RCC 7860 (cell line): ENCODE measurements around the gene TNFRSF12A.
"Not testable (repeated sequence)": the region's sequence is repeated elsewhere in the genome, so short reads cannot be mapped to it uniquely, and the experiment has no call there.

Experiments used
- DNase-seq: peaks from one replicate; pipeline ENCODE4 v3.0.0-alpha.2; 2015; ENCODE audit warnings: low spot score
- FAIRE-seq: peaks from 2 replicates; lab custom pipeline; 2012; peaks lifted over from hg19 to GRCh38; lab: Jason Lieb, UNC

TNFRSF12A gene

DNA sequence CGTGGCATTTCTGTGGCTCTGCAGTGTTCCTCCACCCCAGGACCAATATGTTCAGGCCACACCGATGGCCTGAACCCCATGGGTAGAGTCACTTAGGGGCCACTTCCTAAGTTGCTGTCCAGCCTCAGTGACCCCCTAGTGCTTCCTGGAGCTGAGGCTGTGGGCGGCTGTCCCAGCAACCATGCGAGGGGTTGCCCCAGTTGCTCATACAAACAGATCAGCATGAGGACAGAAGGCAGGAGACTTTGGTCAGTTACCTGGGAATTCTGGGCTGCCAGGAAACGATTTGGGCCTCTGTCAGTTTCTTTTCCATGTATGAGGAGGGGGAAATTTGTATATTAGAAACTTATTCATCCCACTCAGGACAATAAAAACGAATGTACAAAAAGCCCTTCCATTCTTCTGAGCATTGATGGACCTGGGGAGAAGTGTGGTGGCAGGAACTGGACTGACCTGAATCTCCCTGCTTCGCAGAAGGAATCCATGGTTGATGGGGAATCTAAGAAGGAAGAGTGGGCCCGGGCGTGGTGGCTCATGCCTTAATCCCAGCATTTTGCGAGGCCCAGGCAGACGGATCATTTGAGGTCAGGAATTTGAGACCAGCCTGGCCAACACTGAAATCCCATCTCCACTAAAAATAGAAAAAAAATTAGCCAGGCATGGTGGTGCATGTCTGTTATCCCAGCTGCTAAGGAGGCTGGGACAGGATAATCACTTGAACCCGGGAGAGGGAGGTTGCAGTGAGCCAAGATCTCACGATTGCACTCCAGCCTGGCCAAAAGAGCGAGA is 40.4 kb downstream of the TNFRSF12A start:
- FAIRE-seq: no peak
- DNase-seq: no peak

DNA sequence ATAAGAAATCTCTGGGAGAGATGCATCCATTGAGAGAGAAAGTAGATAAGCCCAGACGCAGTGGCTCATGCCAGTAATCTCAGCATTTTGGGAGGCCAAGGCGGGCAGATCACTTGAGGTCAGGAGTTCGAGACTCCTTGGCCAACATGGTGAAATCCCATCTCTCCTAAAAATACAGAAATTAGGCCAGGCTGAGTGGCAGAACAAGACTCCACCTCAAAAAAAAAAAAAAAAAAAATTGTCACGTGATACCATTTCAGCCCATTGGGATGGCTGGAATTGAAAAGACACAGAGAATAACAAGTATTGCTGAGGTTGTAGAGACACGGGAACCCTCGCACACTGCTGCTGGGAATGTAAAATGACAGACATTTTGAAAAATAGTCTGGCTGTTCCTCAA is 42.4 kb downstream of the TNFRSF12A start:
- no peak for FAIRE-seq
- DNase-seq: no peak

DNA sequence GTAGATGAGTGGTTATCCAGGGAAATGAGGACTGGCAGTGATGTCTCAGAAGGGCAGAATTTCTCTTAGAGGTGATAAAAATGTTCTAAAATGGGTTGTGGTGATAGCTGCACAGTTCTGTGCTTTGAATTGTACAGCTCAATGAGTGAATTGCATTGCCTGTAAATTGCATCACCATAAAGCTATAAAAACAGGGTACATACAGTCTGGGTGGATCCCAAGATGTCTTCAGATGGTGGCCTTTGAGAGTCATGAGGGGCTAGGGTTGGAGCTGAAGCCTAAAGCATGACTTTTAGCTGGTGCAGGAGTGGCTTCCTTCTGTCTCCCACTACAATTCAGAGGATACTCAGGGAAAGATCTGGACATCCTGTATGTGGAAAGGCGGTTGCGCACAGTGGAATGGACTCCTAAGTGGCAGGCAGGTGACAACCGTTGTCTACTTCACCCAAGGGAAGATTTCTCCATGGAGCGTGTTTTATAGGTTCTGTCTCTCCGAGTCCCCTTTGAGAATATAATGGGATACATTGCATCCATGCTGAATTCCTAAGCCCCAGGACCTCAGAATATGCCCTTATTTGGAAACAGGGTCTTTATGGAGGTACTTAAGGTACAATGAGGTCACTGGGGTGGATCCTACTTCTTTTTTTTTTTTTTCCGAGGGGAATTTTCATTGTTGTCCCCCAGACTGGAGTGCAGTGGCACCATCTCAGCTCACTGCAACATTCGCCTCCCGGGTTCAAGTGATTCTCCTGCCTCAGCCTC is 43.6 kb downstream of the TNFRSF12A start:
- FAIRE-seq (no peak), DNase-seq (no peak)

DNA sequence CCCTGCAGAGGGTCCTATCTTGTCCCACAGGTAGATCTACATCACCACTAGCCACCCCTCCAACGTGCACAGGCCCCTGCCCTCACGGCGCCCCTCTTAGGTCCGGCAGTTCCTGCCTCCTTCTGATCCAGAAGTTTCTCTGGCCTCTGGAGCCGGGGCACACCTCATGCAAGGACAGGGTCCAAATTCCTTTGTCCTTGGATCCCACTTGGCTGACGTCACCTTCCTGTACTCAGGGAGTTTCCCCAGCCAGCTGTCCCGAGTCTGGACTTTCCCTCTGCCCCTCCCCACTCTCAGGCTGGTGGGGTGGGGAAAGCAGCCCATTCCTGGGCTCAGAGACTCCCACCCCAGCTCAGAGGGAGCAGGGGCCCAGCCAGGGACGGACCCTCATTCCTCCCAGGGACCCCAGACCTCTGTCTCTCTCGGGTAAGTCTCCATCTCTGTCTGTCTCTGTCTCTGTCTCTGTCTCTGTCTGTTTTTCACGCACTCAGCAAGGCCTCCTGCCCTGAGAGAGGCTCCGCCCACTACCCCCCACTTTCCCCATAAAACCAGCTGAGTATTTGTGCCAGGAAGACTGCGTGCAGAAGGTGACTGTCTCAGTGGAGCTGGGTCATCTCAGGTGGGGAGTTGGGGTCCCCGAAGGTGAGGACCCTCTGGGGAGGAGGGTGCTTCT is 45.0 kb downstream of the TNFRSF12A start, which contains the start of gene IL32:
Gene IL32 (plus strand): TSS at position 572 of the 673 bp plus-strand sequence. CDS start 172 bp downstream, outside the sequence.
- peak; percentile 85 for DNase-seq
- no peak for FAIRE-seq

DNA sequence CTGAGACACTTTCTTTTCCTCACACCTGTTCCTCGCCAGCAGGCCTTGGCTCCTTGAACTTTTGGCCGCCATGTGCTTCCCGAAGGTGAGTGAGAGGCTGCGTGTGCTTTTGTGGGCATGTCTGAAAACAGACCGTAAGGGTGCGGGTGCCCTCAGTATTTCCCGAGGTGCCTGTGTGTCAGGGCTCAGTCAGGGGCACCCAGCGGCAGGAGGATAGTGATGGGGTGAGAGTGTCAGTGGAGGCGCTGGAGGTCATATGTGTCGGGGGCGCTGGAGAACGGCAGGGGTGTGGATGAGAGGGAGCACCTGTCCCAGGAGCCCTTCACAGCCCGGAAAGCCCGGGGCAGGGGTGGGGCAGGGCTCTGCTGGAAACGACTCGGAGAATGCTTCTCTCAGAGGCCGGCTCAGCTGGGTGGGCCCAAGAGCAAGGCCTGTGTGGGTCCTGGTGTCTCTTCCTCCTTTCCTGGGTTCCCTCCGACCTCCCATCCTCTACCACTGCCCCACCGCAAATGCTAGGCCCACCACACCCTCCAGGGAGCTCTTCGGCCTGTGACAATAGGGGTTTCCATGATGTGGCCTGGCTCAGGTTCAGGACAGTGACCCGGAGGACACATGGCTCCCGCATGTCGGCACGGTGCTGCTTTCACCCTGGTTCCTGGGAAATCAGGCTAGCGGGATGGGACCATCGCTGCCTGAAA is 45.7 kb downstream of the TNFRSF12A start:
- DNase-seq: no peak
- no peak for FAIRE-seq

DNA sequence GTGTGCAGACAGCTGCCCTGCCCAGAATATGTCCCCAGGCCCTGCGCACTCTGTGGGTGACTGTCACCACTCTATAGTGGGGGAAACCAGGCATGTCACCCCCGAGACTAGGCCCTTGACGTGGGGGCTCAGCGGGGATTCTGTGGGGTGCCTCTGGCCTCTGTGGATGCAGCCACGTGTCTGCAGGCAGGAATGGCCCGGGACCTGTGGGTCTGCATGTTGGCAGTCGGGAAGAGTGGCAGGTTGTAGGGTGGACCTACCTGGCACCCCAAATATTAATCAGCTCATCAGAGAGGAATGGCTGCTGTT is 46.2 kb downstream of the TNFRSF12A start:
- no peak for FAIRE-seq
- DNase-seq: no peak

DNA sequence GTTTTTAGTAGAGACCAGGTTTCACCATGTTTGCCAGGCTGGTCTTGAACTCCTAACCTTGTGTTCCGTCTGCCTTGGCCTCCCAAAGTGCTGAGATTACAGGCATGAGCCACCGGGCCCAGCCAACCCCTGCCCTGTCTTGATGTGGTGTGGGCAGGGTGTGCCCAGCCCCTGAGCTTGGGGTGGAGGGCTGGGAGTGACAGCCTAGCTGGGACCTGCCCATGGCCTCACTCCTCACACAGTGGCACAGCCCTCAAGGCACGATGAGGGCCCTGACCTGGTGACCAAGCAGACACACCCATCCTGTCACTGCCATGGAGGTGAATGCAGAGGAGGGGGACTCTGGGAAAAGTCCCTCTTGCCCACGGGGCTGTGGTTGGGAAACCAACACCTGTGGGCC is 48.3 kb downstream of the TNFRSF12A start:
- DNase-seq: no peak
- FAIRE-seq: no peak

DNA sequence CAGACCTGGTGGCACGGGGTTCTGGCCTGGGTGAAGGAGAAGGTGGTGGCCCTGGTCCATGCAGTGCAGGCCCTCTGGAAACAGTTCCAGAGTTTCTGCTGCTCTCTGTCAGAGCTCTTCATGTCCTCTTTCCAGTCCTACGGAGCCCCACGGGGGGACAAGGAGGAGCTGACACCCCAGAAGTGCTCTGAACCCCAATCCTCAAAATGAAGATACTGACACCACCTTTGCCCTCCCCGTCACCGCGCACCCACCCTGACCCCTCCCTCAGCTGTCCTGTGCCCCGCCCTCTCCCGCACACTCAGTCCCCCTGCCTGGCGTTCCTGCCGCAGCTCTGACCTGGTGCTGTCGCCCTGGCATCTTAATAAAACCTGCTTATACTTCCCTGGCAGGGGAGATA is 49.0 kb downstream of the TNFRSF12A start:
- not testable (repeated sequence) for DNase-seq, FAIRE-seq

DNA sequence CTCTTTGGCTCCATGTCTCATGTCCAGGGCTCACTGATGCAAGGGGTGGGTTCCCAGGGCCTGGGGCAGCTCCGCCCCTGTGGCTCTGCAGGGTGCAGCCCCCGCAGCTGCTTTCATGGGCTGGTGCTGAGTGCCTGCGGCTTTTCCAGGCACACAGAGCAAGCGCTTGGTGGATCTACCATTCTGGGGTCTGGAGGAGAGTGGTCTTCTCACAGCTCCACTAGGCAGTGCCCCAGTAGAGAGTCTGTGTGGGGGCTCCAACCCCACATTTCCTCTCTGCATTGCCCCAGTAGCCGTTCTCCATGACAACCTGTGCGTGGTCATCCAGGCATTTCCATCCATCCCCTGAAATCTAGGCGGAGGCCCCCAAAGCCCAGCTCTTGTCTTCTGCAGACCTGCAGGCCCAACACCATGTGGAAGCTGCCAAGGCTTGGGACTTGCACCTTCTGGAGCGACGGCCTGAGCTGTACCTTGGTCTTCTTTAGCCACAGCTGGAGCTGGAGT is 50.5 kb downstream of the TNFRSF12A start:
- DNase-seq: no peak
- FAIRE-seq: no peak

DNA sequence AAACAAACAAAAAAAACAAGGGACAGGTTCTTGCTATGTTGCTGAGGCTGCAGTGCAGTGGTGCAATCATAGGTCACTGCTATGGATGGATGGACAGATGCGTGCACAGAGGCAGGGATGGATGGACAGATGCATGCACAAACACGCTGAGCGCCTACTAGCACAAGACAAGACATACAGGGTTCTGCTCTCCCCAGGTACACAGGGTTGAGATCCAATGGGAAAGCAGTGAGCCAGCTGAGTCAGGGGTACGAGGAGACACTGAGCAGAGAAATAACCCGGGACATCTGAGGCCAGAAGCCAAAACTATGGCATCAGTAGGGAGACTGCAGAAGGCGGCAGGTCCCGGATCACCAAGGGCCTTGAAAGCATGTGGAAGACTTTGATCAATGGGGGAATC is 51.5 kb downstream of the TNFRSF12A start:
- no peak for DNase-seq
- no peak for FAIRE-seq
